Right hindlimb (tissue), 1 donor: Measurements from ENCODE around the gene AKR7A2.

Experiments
- DNase-seq: peaks from one replicate; pipeline ENCODE4 v3.0.0-alpha.2; 2018

Gene AKR7A2

GRCh38 chr1:19342894-19343616 is 31.1 kb upstream of the AKR7A2 start:
- no peak for DNase-seq

GRCh38 chr1:19342062-19342750 is 30.3 kb upstream of the AKR7A2 start:
- peak; percentile 65 for DNase-seq

- DNase-seq: peak; percentile 73
Observed at GRCh38 chr1:19341201-19342061, 29.5 kb upstream of the AKR7A2 start.

GRCh38 chr1:19340387-19340937 is 28.5 kb upstream of the AKR7A2 start:
- no peak for DNase-seq

- DNase-seq: no peak
Observed at GRCh38 chr1:19339214-19339861, 27.4 kb upstream of the AKR7A2 start.

GRCh38 chr1:19338323-19338762 is 26.4 kb upstream of the AKR7A2 start:
- DNase-seq: no peak

GRCh38 chr1:19337289-19337688 is 25.3 kb upstream of the AKR7A2 start:
- no peak for DNase-seq

GRCh38 chr1:19336543-19336942 is 24.6 kb upstream of the AKR7A2 start:
- DNase-seq: no peak

- no peak for DNase-seq
Observed at GRCh38 chr1:19333587-19334354, 21.8 kb upstream of the AKR7A2 start.

GRCh38 chr1:19332832-19333231 is 20.9 kb upstream of the AKR7A2 start:
- no peak for DNase-seq

- DNase-seq: no peak
Observed at GRCh38 chr1:19331262-19331878, 19.4 kb upstream of the AKR7A2 start.

GRCh38 chr1:19330449-19331135 is 18.6 kb upstream of the AKR7A2 start:
- no peak for DNase-seq

GRCh38 chr1:19329611-19330010 is 17.7 kb upstream of the AKR7A2 start:
- no peak for DNase-seq

- no peak for DNase-seq
Observed at GRCh38 chr1:19329188-19329587, 17.2 kb upstream of the AKR7A2 start.

GRCh38 chr1:19328486-19328885 is 16.5 kb upstream of the AKR7A2 start:
- DNase-seq: no peak

GRCh38 chr1:19327736-19328135 is 15.8 kb upstream of the AKR7A2 start:
- no peak for DNase-seq

- no peak for DNase-seq
Observed at GRCh38 chr1:19327301-19327700, 15.4 kb upstream of the AKR7A2 start.

- DNase-seq: no peak
Observed at GRCh38 chr1:19326748-19327065, 14.8 kb upstream of the AKR7A2 start.

- no peak for DNase-seq
Observed at GRCh38 chr1:19325958-19326747, 14.2 kb upstream of the AKR7A2 start.

GRCh38 chr1:19325368-19325957 is 13.5 kb upstream of the AKR7A2 start:
- DNase-seq: no peak
